Muscle layer of duodenum (tissue), 2 donors: Measurements from ENCODE around the gene DAND5.

Source experiments
- H3K27ac ChIP-seq: one replicate; pipeline ENCODE4 v1.7.0; 2013; ENCODE audit warnings: mild to moderate bottlenecking, low read length
- H3K27me3 ChIP-seq: one replicate; pipeline ENCODE4 v1.7.0; 2013; ENCODE audit warnings: low read depth, mild to moderate bottlenecking, control low read depth, low read length
- H3K36me3 ChIP-seq, 2 donors: one replicate each; pipeline ENCODE4 v1.7.0; 2013; ENCODE audit warnings: low read length in 2 of 2, control low read depth in 1 of 2, mild to moderate bottlenecking in 1 of 2; ENCODE audit not compliant: insufficient read depth in 2 of 2, control insufficient read depth in 1 of 2
- H3K4me1 ChIP-seq, 2 donors: one replicate each; pipeline ENCODE4 v1.7.0; 2013; ENCODE audit warnings: low read length in 2 of 2, mild to moderate bottlenecking in 2 of 2, control low read depth in 1 of 2, moderate library complexity in 1 of 2; ENCODE audit not compliant: insufficient read depth in 2 of 2, control insufficient read depth in 1 of 2
- H3K4me3 ChIP-seq, 2 donors: one replicate each; pipeline ENCODE4 v1.7.0; 2013; ENCODE audit warnings: low read length in 2 of 2, low read depth in 1 of 2, mild to moderate bottlenecking in 1 of 2
- H3K9me3 ChIP-seq, 2 donors: one replicate each; pipeline ENCODE4 v1.7.0; 2013; ENCODE audit warnings: low read length in 2 of 2, control low read depth in 1 of 2, mild to moderate bottlenecking in 1 of 2; ENCODE audit not compliant: control insufficient read depth in 1 of 2
- donor health status: healthy.

Gene DAND5, protein sequence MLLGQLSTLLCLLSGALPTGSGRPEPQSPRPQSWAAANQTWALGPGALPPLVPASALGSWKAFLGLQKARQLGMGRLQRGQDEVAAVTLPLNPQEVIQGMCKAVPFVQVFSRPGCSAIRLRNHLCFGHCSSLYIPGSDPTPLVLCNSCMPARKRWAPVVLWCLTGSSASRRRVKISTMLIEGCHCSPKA

DNA sequence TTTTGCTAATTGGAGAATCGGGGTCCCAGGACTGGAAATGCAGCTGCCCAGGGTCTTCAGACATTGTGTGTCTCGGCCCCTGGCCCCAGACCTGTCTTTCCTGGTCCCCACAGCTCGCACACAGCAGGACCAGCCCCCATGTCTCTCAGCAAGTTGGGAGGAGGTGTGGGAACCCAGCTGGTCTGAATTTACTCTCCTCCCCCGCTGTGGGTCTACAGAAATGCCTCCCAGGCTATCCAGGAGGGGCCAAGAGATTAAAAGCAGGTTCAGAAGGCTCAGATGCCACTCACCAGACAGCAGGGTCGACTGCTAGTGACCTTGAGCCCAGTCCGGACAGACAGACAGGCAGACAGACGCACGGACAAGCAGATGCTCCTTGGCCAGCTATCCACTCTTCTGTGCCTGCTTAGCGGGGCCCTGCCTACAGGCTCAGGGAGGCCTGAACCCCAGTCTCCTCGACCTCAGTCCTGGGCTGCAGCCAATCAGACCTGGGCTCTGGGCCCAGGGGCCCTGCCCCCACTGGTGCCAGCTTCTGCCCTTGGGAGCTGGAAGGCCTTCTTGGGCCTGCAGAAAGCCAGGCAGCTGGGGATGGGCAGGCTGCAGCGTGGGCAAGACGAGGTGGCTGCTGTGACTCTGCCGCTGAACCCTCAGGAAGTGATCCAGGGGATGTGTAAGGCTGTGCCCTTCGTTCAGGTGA is at the start of gene DAND5:
TSS of gene DAND5 (plus strand) at position 285 of the 697 bp plus-strand sequence. CDS start at position 370, 85 bp downstream.
- Histone ChIP-seq H3K4me1 (peaks cover 0 to 4% of the 10 kb centered on the region in 2 donors), H3K36me3 (no peaks in the 10 kb centered on the region), H3K4me3 (no peak within 1 kb of the TSS), H3K9me3 (no peaks in the 10 kb centered on the region), H3K27me3 (no peaks in the 10 kb centered on the region), H3K27ac (no peak within 1 kb of the TSS)

DNA sequence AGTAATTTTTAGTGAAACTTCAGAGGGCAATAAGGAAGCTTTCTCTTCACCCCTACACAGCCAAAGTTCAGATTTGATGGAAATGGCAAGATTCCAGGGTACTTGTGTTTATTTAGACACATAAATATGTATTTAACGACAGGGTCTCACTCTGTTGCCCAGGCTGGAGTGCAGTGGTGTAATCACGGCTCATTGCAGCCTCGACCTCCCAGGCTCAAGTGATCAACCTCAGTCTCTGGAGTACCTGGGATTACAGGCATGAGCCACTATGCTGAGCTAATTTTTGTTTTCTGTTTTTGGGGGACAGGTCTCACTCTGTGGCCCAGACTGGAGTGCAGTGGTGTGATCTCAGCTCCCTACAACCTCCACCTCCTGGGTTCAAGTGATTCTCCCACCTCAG is 48.3 kb upstream of the DAND5 start:
- no peaks in the 10 kb centered on the region for H3K9me3 ChIP-seq
- no peak overlapping the region for H3K27ac ChIP-seq
- H3K4me3 ChIP-seq, result no peak overlapping the region
- H3K36me3 ChIP-seq, result peaks cover 20 to 31% of the 10 kb centered on the region in 2 donors
- no peaks in the 10 kb centered on the region for H3K4me1 ChIP-seq
- H3K27me3 ChIP-seq, result no peaks in the 10 kb centered on the region

DNA sequence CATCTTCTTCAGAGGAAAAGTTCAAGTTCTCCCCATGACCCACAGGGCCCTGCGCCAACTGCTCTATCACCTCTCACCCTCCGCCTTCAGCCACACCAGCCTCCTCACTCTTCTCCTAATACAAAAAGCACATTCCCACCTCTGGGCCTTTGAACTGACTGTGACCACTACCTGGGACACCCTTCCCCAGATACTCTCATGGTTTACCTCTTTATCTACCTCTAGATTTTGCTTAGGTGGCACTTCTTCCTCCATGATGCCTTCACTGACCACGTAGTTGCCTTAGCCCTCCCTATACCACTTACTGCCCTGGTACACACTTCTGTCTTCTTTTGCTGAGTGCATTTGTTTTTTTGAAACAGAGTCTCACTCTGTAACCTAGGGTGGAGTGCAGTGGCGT is 46.4 kb upstream of the DAND5 start:
- no peak overlapping the region for H3K27ac ChIP-seq
- H3K36me3 ChIP-seq, result peaks cover 29 to 47% of the 10 kb centered on the region in 2 donors
- H3K4me1 ChIP-seq, result no peaks in the 10 kb centered on the region
- no peak overlapping the region for H3K4me3 ChIP-seq
- H3K9me3 ChIP-seq, result no peaks in the 10 kb centered on the region
- no peaks in the 10 kb centered on the region for H3K27me3 ChIP-seq

DNA sequence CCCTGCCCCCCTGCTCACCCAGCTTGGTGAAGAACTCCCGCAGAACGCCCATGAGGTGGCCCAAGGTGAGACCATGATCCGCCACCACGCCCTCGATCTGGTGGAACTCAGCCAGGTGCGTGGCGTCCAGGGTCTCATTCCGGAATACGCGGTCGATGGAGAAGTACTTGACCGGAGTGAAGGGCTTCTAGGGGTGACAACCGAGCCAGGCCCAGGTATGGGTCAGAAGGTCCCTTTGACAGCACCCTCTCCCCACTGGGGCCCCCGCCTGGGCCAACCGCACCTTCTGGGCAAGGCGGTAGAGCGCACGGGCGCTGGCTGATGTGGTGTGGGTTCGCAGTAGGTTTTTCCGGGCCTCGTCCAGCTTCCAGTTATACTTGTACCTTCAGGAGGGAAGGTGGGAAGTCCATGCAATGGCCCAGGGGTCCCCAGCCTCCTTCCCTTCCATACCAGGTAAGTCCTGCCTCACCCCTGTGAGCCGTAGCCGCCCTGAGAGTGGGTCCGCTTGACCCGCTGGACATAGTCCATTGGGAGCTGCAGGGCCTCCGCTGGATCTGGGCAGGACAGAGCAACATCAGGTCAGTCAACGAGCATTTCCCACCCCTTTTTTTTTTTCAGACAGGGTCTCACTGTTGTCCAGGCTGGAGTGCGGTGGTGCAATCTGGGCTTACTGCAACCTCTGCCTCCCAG is 44.6 kb upstream of the DAND5 start:
- Histone ChIP-seq H3K27me3 (no peaks in the 10 kb centered on the region), H3K4me3 (no peak overlapping the region), H3K27ac (no peak overlapping the region), H3K4me1 (no peaks in the 10 kb centered on the region), H3K9me3 (no peaks in the 10 kb centered on the region), H3K36me3 (peaks cover 37 to 61% of the 10 kb centered on the region in 2 donors)

DNA sequence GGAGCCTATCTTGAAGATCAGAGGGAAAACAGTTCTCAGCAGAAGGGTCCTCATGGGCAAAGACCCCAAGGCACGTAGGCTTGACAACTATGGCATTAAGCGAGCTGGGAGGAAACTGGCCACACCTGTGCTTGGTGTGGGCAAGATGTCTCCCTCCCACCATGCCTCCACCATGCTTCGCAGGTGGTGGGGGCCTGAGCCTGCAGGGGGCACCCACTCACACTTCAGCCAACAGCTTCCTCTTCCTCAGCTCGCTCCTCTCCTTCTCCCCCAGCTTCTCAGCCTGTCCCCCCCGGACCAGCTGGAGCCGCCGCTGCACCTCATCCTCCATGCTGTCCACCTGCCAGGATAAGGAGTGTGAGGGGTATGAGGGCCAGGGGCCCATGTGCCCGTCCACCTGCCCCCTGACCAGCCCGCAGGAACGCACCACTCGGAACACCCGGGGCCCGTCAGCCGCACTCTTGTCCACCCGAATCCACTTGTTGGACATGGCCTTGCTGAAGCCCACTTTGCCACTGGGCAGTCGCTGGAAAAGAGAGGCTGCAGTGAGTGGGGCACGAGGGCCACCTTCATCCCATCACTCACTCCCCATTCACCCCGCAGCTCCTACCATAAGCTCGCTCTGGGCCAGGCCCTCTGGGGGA is 39.3 kb upstream of the DAND5 start:
- no peak overlapping the region for H3K4me3 ChIP-seq
- H3K27me3 ChIP-seq, result no peaks in the 10 kb centered on the region
- no peak overlapping the region for H3K27ac ChIP-seq
- peaks cover 9 to 17% of the 10 kb centered on the region in 2 donors for H3K4me1 ChIP-seq
- H3K9me3 ChIP-seq, result no peaks in the 10 kb centered on the region
- peaks cover 25 to 40% of the 10 kb centered on the region in 2 donors for H3K36me3 ChIP-seq

DNA sequence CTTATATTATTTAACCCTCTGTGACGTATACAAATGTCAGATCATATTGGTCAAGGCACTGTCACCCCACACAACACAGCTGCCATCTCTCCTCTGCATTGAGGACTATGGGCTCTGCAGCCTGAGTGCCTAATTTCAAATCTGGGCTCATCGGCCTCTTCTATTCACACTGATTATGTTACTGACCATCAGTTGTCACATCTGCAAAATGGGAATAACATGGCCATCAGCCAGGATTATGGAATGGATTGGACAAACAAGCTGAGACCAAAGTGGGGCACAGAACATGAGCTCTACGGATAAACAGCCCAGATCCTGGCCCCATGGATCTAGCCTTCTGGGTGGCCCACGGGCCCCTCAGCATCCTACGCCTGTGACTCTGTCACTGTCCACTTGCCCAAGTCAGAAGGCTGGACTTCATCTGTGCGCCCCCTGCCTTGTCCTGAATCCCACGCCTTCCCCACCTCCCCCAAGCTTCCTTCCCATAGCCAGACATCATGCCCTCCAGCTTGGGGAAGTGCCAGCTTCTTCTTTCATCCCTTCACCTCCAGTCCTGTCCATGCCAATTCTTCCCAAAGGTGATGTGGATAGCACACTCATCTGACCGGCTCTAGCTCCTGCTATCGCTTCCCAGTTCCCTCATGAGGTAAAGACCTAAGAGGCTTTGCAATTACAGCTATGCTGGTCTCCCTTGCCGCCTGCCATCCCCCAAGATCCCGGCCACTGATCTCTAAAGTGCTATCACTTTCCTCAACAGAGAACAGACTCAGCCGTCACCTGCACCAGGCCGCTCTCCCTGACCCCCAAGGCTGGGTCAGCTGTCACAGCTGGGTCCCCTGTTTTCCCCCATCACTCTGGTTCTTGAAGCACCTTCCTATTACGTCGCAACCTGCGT is 36.7 kb upstream of the DAND5 start:
- Histone ChIP-seq H3K27ac (peak overlapping the region; percentile 83), H3K27me3 (no peaks in the 10 kb centered on the region), H3K36me3 (peaks cover 12 to 26% of the 10 kb centered on the region in 2 donors)

DNA sequence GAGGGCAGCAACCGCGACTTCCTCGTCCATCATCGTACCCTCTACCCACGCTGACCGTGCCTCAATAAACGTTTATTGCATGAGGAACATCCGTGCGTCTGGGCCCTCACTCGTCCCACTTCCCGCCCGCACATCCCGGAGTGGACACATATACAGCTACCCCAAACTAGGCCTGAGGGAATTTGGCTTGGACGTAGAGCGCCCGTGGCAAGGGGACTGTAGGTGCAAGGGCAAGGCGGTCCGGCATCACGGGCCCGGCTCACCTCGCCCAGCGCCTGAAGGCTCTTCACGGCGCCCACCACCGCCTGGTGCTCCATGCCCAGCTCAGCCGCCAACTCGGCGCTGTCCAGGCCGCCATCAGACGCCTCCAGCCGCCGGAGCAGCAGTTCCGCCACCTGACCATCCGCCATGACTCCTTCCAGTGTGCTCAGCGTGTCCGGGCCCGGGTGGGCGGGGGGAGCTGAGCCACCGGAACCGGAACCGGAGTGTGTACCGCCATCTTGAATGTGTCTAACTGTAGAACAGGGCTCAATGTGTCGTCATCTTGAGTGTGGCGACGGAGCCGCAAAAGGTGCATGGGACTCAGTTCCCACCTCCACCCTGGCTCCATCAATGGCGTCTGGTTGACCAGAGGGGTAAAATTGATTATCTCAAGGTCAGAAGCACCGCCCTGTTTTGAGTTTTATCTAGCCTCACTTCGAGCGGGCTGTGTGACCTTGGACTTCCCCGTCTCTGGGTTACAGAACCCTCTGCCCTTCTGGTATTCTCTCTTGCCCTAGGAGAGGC is 35.9 kb upstream of the DAND5 start, which contains the start of gene FARSA:
TSS of gene FARSA (minus strand) at position 425 of the 786 bp plus-strand sequence. CDS start at position 410, 15 bp downstream.
- Histone ChIP-seq H3K4me1 (peaks cover 15 to 25% of the 10 kb centered on the region in 2 donors), H3K27ac (peak within 1 kb of the TSS; percentile 83), H3K36me3 (peaks cover 12 to 18% of the 10 kb centered on the region in 2 donors), H3K9me3 (no peaks in the 10 kb centered on the region), H3K27me3 (no peaks in the 10 kb centered on the region), H3K4me3 (peak within 1 kb of the TSS; percentile 91 to 94)

More for the DNA sequence above, 36.7 kb upstream of the DAND5 start:
- H3K9me3 ChIP-seq, result no peaks in the 10 kb centered on the region
- peaks cover 13 to 22% of the 10 kb centered on the region in 2 donors for H3K4me1 ChIP-seq
- peak overlapping the region; percentile 91 to 94 for H3K4me3 ChIP-seq

DNA sequence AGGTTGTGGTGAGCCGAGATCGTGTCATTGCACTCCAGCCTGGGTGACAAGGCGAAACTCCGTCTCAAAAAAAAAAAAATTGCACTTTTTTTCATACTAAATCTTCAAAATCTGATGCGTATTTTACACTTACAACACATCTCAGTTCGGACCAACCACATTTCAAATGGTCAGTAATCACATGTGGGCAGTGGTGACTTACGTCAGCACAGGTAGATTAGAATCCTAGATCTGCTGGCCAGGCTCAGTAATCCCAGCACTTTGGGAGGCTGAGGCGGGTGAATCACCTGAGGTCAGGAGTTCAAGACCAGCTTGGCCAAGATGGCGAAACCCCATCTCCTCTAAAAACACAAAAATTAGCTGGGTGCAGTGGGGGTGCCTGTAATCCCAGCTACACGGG is 34.3 kb upstream of the DAND5 start:
- no peak overlapping the region for H3K27ac ChIP-seq
- H3K27me3 ChIP-seq, result no peaks in the 10 kb centered on the region
- no peaks in the 10 kb centered on the region for H3K9me3 ChIP-seq
- H3K4me3 ChIP-seq, result no peak overlapping the region
- peaks cover 20 to 32% of the 10 kb centered on the region in 2 donors for H3K4me1 ChIP-seq
- H3K36me3 ChIP-seq, result peaks cover 8 to 9% of the 10 kb centered on the region in 2 donors

DNA sequence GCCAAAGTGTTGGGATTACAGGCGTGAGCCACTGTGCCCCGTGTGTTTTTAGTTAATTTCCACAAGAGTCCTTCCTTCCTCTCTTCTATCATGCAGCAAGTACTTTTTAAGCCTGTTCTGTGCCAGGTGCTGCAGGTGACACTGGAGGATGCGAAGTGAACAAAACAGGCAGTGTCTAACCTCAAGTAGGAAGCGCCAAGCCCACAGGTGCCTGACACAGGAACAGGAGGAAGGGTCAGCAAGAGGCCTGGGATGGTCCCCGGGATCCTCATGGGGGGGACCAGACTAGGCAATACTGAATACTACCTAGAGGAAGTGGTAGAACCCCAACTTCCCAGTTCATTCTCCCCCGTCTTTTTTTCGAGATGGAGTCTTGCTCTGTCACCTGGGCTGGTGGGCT is 32.8 kb upstream of the DAND5 start:
- Histone ChIP-seq H3K9me3 (no peaks in the 10 kb centered on the region), H3K27ac (no peak overlapping the region), H3K27me3 (no peaks in the 10 kb centered on the region), H3K4me3 (no peak overlapping the region), H3K4me1 (peaks cover 25 to 42% of the 10 kb centered on the region in 2 donors), H3K36me3 (peaks cover 17 to 18% of the 10 kb centered on the region in 2 donors)
